ENCODE measurements around the gene SSTR4. TPM values are rescaled to one million over a fixed set of nuclear protein-coding genes. Genes with fewer than 3 reads are reported as not detected.

SSTR4 gene
- total RNA-seq, 1 experiment from 2014 or later = not detected

- POLR2A ChIA-PET = interaction anchor here (1.5 kb wide), 1 partner anchor 10 kb away, joined by 3 read pairs; no protein-coding TSS in a partner anchor
- CTCF ChIA-PET = interaction anchor here (1.1 to 6.0 kb wide), 11 partner anchors 8 to 369 kb away, joined by 3 to 103 read pairs (median 6); partner anchors contain the start of genes NXT1 and THBD
Observed at GRCh38 chr20:23061262-23061661, 26.1 kb downstream of the SSTR4 start.

More at GRCh38 chr20:23061262-23061661, 26.1 kb downstream of the SSTR4 start:
- H3K4me3 Mint-ChIP-seq = no peak overlapping the region
- TF ChIP-seq FOXK1 (CRISPR knock-in tag; IDR thresholded peaks at IDR 0.05) = no peak
- TF ChIP-seq ARID4B (CRISPR knock-in tag; IDR thresholded peaks at IDR 0.05; ENCODE audit: borderline replicate concordance) = no peak
- TF ChIP-seq OVOL2 (CRISPR knock-in tag; IDR thresholded peaks at IDR 0.05; ENCODE audit: borderline replicate concordance) = no peak
- no peak for TF ChIP-seq NR3C1 (CRISPR knock-in tag; conservative IDR thresholded peaks at IDR 0.05; ENCODE audit: low read depth)
- no peak for TF ChIP-seq MYBL2 (CRISPR knock-in tag; IDR thresholded peaks at IDR 0.05)
- TF ChIP-seq ZNF121 (CRISPR knock-in tag; IDR thresholded peaks at IDR 0.05) = no peak
- TF ChIP-seq E2F4 (CRISPR knock-in tag; IDR thresholded peaks at IDR 0.05; ENCODE audit: borderline replicate concordance, low read depth) = no peak
- TF ChIP-seq MXD4 (CRISPR knock-in tag; IDR thresholded peaks at IDR 0.05; ENCODE audit: borderline replicate concordance) = no peak
- TF ChIP-seq PRDM15 (CRISPR knock-in tag; IDR thresholded peaks at IDR 0.05) = no peak
- no peak for TF ChIP-seq NFATC4 (CRISPR knock-in tag; IDR thresholded peaks at IDR 0.05)
- no peak for TF ChIP-seq MLX (CRISPR knock-in tag; IDR thresholded peaks at IDR 0.05)
- no peak for TF ChIP-seq ZBTB21 (CRISPR knock-in tag; IDR thresholded peaks at IDR 0.05; ENCODE audit: borderline replicate concordance)
- no peak for TF ChIP-seq STAT6 (CRISPR knock-in tag; conservative IDR thresholded peaks at IDR 0.05; ENCODE audit: low read depth)
- TF ChIP-seq USF1 (CRISPR knock-in tag; IDR thresholded peaks at IDR 0.05) = no peak
- no peak for TF ChIP-seq JUN (CRISPR knock-in tag; IDR thresholded peaks at IDR 0.05)
- no peak for TF ChIP-seq TEAD1 (CRISPR knock-in tag; IDR thresholded peaks at IDR 0.05)
- peaks cover 5% of the 10 kb centered on the region; the same call in 1 of the 2 replicates for H3K36me3 Mint-ChIP-seq
- DNase-seq (ENCODE audit: low spot score) = no peak
- peaks cover 11% of the 10 kb centered on the region for H3K9me3 Mint-ChIP-seq
- H3K27me3 Mint-ChIP-seq (ENCODE audit: low read depth) = no peaks in the 10 kb centered on the region
- no peak for ATAC-seq
- no peak overlapping the region for H3K27ac Mint-ChIP-seq
- peaks cover 32% of the 10 kb centered on the region for H3K4me1 Mint-ChIP-seq

Measured in WTC11 (cell line).